DND-41 (cell line): ENCODE results near the gene GBP3.
A peak's percentile ranks its signal among the peaks of the same experiment; 100 is the strongest.

Experiments used
- ATAC-seq: fragments of 200-7000 bp; cut with Tn5 transposase; 3 replicates; pipeline ENCODE4 v1.9.1; 2021; ENCODE audit warnings: low read depth; ENCODE audit not compliant: insufficient read depth
- DNase-seq: peaks from one replicate; pipeline ENCODE4 v3.0.0-alpha.2; 2020
- H2AFZ ChIP-seq: 2 replicates; pipeline ENCODE4 v1.6.0; 2012; ENCODE audit warnings: low read depth, low read length
- H3K27ac ChIP-seq: 2 replicates; pipeline ENCODE4 v1.5.1; 2012; ENCODE audit warnings: low read length, inconsistent platforms
- H3K27me3 ChIP-seq: fragments of 200-600 bp; sonication (generic); 2 replicates; pipeline ENCODE4 v1.6.0; 2012; ENCODE audit warnings: low read length, mild to moderate bottlenecking, inconsistent platforms; ENCODE audit not compliant: insufficient read depth, poor library complexity
- H3K36me3 ChIP-seq: 2 replicates; pipeline ENCODE4 v1.5.1; 2012; ENCODE audit warnings: low read length, inconsistent platforms; ENCODE audit not compliant: insufficient read depth
- H3K4me1 ChIP-seq: 2 replicates; pipeline ENCODE4 v1.5.1; 2012; ENCODE audit warnings: mild to moderate bottlenecking, low read length; ENCODE audit not compliant: insufficient read depth
- H3K4me2 ChIP-seq: 2 replicates; pipeline ENCODE4 v1.6.0; 2012; ENCODE audit warnings: mild to moderate bottlenecking, moderate library complexity, low read length, inconsistent platforms; ENCODE audit not compliant: insufficient read depth
- H3K4me3 ChIP-seq, 2 experiments: fragments of 200-600 bp in 1 of 2; shearing (Covaris generic) in 1 of 2; 2 replicates each; pipeline ENCODE4 v1.5.1; 2012 to 2016; ENCODE audit warnings: inconsistent platforms in 2 of 2, low read length in 2 of 2, mild to moderate bottlenecking in 2 of 2, low read depth in 1 of 2, moderate library complexity in 1 of 2
- H3K79me2 ChIP-seq: 2 replicates; pipeline ENCODE4 v1.6.0; 2012; ENCODE audit warnings: low read length, inconsistent platforms; ENCODE audit not compliant: insufficient read depth
- H3K9ac ChIP-seq: 2 replicates; pipeline ENCODE4 v1.6.0; 2012; ENCODE audit warnings: low read depth, mild to moderate bottlenecking, inconsistent platforms, low read length, moderate library complexity
- H3K9me3 ChIP-seq: 2 replicates; pipeline ENCODE4 v1.5.1; 2012; ENCODE audit warnings: low read length, moderate library complexity, mild to moderate bottlenecking, inconsistent platforms; ENCODE audit not compliant: insufficient read depth, severe bottlenecking
- H4K20me1 ChIP-seq: 2 replicates; pipeline ENCODE4 v1.6.0; 2012; ENCODE audit warnings: low read length; ENCODE audit not compliant: insufficient read depth
- CTCF ChIP-seq: IDR thresholded peaks from 2 replicates; pipeline ENCODE4 v1.5.1; 2012; ENCODE audit warnings: borderline replicate concordance, low read length, moderate library complexity, mild to moderate bottlenecking; ENCODE audit not compliant: poor library complexity, severe bottlenecking; ENCODE audit errors: extremely low read depth
- EZH2 ChIP-seq: IDR thresholded peaks from 3 replicates; pipeline ENCODE4 v1.6.1; 2012; ENCODE audit warnings: borderline replicate concordance, low read depth, mild to moderate bottlenecking, moderate library complexity, low read length, inconsistent platforms; ENCODE audit not compliant: severe bottlenecking

GBP3 gene

GRCh38 chr1:88998716-88999115, 23.9 kb downstream of the GBP3 start:
- peak; percentile 51 for DNase-seq
- Histone ChIP-seq H3K9me3 (no peaks in the 10 kb centered on the region), H2AFZ (no peak overlapping the region), H3K36me3 (no peaks in the 10 kb centered on the region), H3K4me1 (peaks cover 6% of the 10 kb centered on the region), H3K4me3 (no peak overlapping the region), H3K4me2 (no peak overlapping the region), H4K20me1 (no peaks in the 10 kb centered on the region), H3K9ac (no peak overlapping the region), H3K27ac (no peak overlapping the region), H3K27me3 (no peaks in the 10 kb centered on the region), H3K79me2 (0 out of 2 replicates have a peak, but pooled peaks cover 2% of the 10 kb centered on the region)
- ATAC-seq = peak; percentile 94
- peak; percentile 66 for TF ChIP-seq CTCF
- TF ChIP-seq EZH2 = no peak

- TF ChIP-seq CTCF (no peak), EZH2 (no peak)
- H3K27me3 ChIP-seq = no peaks in the 10 kb centered on the region
- no peak for DNase-seq
- H3K9me3 ChIP-seq = no peaks in the 10 kb centered on the region
- no peak for ATAC-seq
- peaks cover 55% of the 10 kb centered on the region for H3K4me1 ChIP-seq
- H3K36me3 ChIP-seq = peaks cover 29% of the 10 kb centered on the region
- peak overlapping the region in 1 of 2 experiments; percentile 11; a peak in 2 of 4 replicates for H3K4me3 ChIP-seq
- H3K27ac ChIP-seq = no peak overlapping the region
- H3K9ac ChIP-seq = 0 out of 2 replicates have a peak overlapping the region, but pooled peaks have one; percentile 13
- no peak overlapping the region for H2AFZ ChIP-seq
- peak overlapping the region; percentile 90 for H3K4me2 ChIP-seq
- peaks cover 77% of the 10 kb centered on the region for H3K79me2 ChIP-seq
- H4K20me1 ChIP-seq = 0 out of 2 replicates have a peak, but pooled peaks cover 4% of the 10 kb centered on the region
Measured at GRCh38 chr1:88990426-88990825, 32.2 kb downstream of the GBP3 start.

- no peak overlapping the region for H3K4me3 ChIP-seq
- ATAC-seq = no peak
- TF ChIP-seq CTCF (no peak), EZH2 (no peak)
- H4K20me1 ChIP-seq = 0 out of 2 replicates have a peak, but pooled peaks cover 6% of the 10 kb centered on the region
- H3K27ac ChIP-seq = no peak overlapping the region
- H3K79me2 ChIP-seq = peaks cover 100% of the 10 kb centered on the region
- H3K9ac ChIP-seq = no peak overlapping the region
- peak overlapping the region; percentile 51; the same call in 1 of the 2 replicates for H3K4me2 ChIP-seq
- H2AFZ ChIP-seq = no peak overlapping the region
- H3K9me3 ChIP-seq = no peaks in the 10 kb centered on the region
- DNase-seq = no peak
- peaks cover 70% of the 10 kb centered on the region for H3K4me1 ChIP-seq
- H3K36me3 ChIP-seq = peaks cover 60% of the 10 kb centered on the region
- no peaks in the 10 kb centered on the region for H3K27me3 ChIP-seq
Measured at GRCh38 chr1:88985692-88986091, 37.0 kb downstream of the GBP3 start.

GRCh38 chr1:88985032-88985431, 37.6 kb downstream of the GBP3 start:
- 0 out of 2 replicates have a peak, but pooled peaks cover 2% of the 10 kb centered on the region for H4K20me1 ChIP-seq
- H2AFZ ChIP-seq = no peak overlapping the region
- H3K9ac ChIP-seq = no peak overlapping the region
- TF ChIP-seq CTCF = no peak
- TF ChIP-seq EZH2 = no peak
- H3K79me2 ChIP-seq = peaks cover 100% of the 10 kb centered on the region
- no peaks in the 10 kb centered on the region for H3K27me3 ChIP-seq
- ATAC-seq = no peak
- peak overlapping the region; percentile 51 for H3K4me2 ChIP-seq
- H3K27ac ChIP-seq = no peak overlapping the region
- DNase-seq = no peak
- H3K4me3 ChIP-seq = no peak overlapping the region
- peaks cover 63% of the 10 kb centered on the region for H3K36me3 ChIP-seq
- peaks cover 64% of the 10 kb centered on the region for H3K4me1 ChIP-seq
- H3K9me3 ChIP-seq = no peaks in the 10 kb centered on the region
